Brain microvascular endothelial cell (primary cell): ENCODE measurements around the gene IGFBP2.

ENCODE experiments used
- DNase-seq: peaks from one replicate; pipeline ENCODE4 v3.0.0-alpha.2; 2020
- H3K27ac ChIP-seq: fragments of 250-450 bp; sonication (Bioruptor Pico); 2 replicates; pipeline ENCODE4 v1.5.1; 2020; ENCODE audit warnings: mild to moderate bottlenecking, moderate library complexity
- H3K27me3 ChIP-seq: fragments of 250-450 bp; sonication (Bioruptor Pico); replicated peaks from 2 replicates; pipeline ENCODE4 v1.5.1; 2020; ENCODE audit warnings: mild to moderate bottlenecking
- H3K36me3 ChIP-seq: fragments of 250-450 bp; sonication (Bioruptor Pico); replicated peaks from 2 replicates; pipeline ENCODE4 v1.5.1; 2020; ENCODE audit warnings: mild to moderate bottlenecking
- H3K4me3 ChIP-seq: 2 replicates; pipeline ENCODE4 v1.5.1; 2011; ENCODE audit warnings: low read depth, mild to moderate bottlenecking, control low read depth, low read length, moderate library complexity
- CTCF ChIP-seq: IDR thresholded peaks from 2 replicates; pipeline ENCODE4 v1.5.1; 2011; ENCODE audit warnings: low read depth, mild to moderate bottlenecking, moderate library complexity, low read length, control low read depth, inconsistent platforms; ENCODE audit errors: missing control alignments
- in situ Hi-C: cut with HindIII; loops from 2 replicates; pipeline ENCODE4 v1.10.0; 2017; ENCODE audit warnings: low sequenced_read_pairs, low pct_ligation_motif_present

Gene IGFBP2

GRCh38 chr2:216690456-216690852 lies 57.2 kb downstream of the IGFBP2 start:
- in situ Hi-C loops: loop anchor here (25.0 kb wide), 1 partner anchor 822 kb away; no protein-coding TSS in a partner anchor
- H3K27me3 ChIP-seq: no peaks in the 10 kb centered on the region
- no peaks in the 10 kb centered on the region for H3K36me3 ChIP-seq
- no peak for TF ChIP-seq CTCF
- no peak for DNase-seq
- H3K4me3 ChIP-seq: no peak overlapping the region
- H3K27ac ChIP-seq: no peak overlapping the region

- Histone ChIP-seq H3K27ac (no peak overlapping the region), H3K27me3 (no peaks in the 10 kb centered on the region), H3K4me3 (peak overlapping the region; percentile 41), H3K36me3 (no peaks in the 10 kb centered on the region)
- TF ChIP-seq CTCF: no peak
- in situ Hi-C loops: loop anchor here (25.0 kb wide), 1 partner anchor 821 kb away; no protein-coding TSS in a partner anchor
- peak; percentile 79 for DNase-seq
Observed at GRCh38 chr2:216690853-216691741, 57.9 kb downstream of the IGFBP2 start.

- H3K4me3 ChIP-seq: peak overlapping the region; percentile 50
Observed at GRCh38 chr2:216692636-216693413, 59.6 kb downstream of the IGFBP2 start.

GRCh38 chr2:216693414-216694080 lies 60.3 kb downstream of the IGFBP2 start:
- no peaks in the 10 kb centered on the region for H3K36me3 ChIP-seq
- in situ Hi-C loops: loop anchor here (25.0 kb wide), 1 partner anchor 819 kb away; no protein-coding TSS in a partner anchor
- no peaks in the 10 kb centered on the region for H3K27me3 ChIP-seq
- no peak for DNase-seq
- no peak for TF ChIP-seq CTCF
- peak overlapping the region; percentile 50 for H3K4me3 ChIP-seq
- H3K27ac ChIP-seq: no peak overlapping the region

More at GRCh38 chr2:216692636-216693413, 59.6 kb downstream of the IGFBP2 start:
- no peak overlapping the region for H3K27ac ChIP-seq
- H3K36me3 ChIP-seq: no peaks in the 10 kb centered on the region
- no peaks in the 10 kb centered on the region for H3K27me3 ChIP-seq
- TF ChIP-seq CTCF: no peak
- in situ Hi-C loops: loop anchor here (25.0 kb wide), 1 partner anchor 819 kb away; no protein-coding TSS in a partner anchor
- DNase-seq: peak; percentile 73

DNA sequence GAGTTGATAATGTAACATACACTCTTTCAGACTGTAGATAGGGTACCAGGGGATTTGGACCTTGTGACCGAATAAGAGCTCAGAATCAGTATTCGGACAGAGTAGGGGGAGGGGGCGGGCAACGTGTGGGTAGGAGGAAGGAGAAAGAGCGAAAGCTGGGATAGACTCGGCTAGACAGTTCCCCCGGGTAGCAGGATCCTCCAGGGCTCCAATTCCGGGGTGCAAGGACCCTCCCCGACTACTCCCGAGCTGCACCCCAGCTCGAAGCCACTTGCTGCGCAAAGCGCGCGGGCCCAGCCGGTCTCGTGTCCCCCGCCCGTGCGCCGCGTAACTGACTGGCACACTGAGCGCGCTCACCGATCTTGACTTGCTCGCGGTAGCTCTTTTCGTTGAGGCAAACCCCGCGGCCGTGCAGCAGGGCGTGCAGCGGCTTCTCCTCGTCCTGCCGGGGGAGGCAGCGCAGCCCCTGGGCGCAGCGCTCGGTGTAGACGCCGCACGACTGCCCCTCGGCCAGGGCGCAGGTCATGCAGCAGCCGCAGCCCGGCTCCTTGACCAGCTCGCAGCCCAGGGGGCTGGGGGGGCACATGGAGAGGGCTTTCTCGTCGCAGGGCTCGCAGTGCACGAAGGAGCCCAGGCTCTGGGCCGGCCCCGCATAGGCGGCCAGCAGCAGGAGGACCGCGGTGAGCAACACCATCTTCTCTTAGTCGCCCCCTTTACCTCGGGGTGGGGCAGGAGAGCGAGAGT lies 61.0 kb downstream of the IGFBP2 start:
- no peak overlapping the region for H3K27ac ChIP-seq
- DNase-seq: peak; percentile 32
- in situ Hi-C loops: loop anchor here (25.0 kb wide), 1 partner anchor 818 kb away; no protein-coding TSS in a partner anchor
- H3K27me3 ChIP-seq: no peaks in the 10 kb centered on the region
- TF ChIP-seq CTCF: no peak
- H3K36me3 ChIP-seq: no peaks in the 10 kb centered on the region
- peak overlapping the region; percentile 50 for H3K4me3 ChIP-seq
